ENCODE measurements around the gene ROS1.
"Not testable (repeated sequence)": the region's sequence is repeated elsewhere in the genome, so short reads cannot be mapped to it uniquely, and the experiment has no call there.

ROS1 gene

DNA sequence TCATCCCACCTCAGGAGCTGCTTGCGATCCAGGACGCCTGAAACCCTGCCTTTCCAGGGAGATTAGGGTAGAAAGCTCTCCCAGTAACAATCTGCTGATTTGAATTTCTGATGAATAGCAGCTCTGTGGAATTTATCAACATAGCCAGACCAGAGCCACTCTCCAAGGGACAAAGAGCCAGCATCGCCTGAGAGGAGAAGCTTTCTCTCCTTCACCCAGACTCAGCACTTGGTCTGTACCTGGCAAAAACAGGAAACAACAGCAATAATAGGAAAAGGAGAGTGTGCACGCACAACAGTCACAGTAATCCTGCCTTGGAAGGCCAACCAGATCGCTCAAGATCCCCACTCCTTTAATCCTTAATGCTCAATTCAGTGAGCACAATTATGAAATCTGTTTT is 22.3 kb upstream of the ROS1 start:
- peaks cover 34% of the 10 kb centered on the region for H3K27me3 ChIP-seq
- no peak for TF ChIP-seq CTCF (IDR thresholded peaks at IDR 0.05)

DNA sequence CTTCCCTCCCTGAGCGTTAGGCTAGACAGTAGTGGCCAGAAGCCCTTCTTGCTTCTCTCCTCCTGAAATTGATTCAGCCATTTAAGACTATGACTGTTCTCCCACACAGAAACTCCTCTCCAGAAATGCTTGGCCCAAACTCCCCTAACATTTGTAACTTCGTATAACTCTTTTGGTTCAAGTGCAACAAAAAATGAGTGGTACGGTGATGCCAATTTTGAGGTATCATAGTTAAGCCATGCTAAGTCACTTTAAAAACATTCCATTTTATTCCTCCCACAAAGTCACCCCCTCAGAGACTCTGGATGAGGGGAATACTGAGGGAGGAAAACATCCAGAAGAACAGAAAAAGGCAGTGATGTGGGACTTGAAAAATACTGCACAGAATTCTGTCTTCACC is 21.1 kb upstream of the ROS1 start:
- H3K36me3 ChIP-seq = no peaks in the 10 kb centered on the region
- no peak for TF ChIP-seq CTCF (IDR thresholded peaks at IDR 0.05)
- H3K9me3 ChIP-seq = no peaks in the 10 kb centered on the region
- H3K27me3 ChIP-seq = peaks cover 34% of the 10 kb centered on the region
- H3K4me3 ChIP-seq (ENCODE audit: low read depth in 1 of 2, low read length in 1 of 2) = no peak overlapping the region
- no peaks in the 10 kb centered on the region for H3K4me1 ChIP-seq (ENCODE audit: control insufficient read depth in 1 of 2, insufficient read depth in 1 of 2, low read depth in 1 of 2, low read length in 1 of 2)
- no peak overlapping the region for H3K27ac ChIP-seq

More for the DNA sequence above, 22.3 kb upstream of the ROS1 start:
- Histone ChIP-seq H3K27ac (no peak overlapping the region), H3K36me3 (no peaks in the 10 kb centered on the region), H3K4me3 (ENCODE audit: low read depth in 1 of 2, low read length in 1 of 2) (no peak overlapping the region), H3K4me1 (ENCODE audit: control insufficient read depth in 1 of 2, insufficient read depth in 1 of 2, low read depth in 1 of 2, low read length in 1 of 2) (no peaks in the 10 kb centered on the region), H3K9me3 (no peaks in the 10 kb centered on the region)

DNA sequence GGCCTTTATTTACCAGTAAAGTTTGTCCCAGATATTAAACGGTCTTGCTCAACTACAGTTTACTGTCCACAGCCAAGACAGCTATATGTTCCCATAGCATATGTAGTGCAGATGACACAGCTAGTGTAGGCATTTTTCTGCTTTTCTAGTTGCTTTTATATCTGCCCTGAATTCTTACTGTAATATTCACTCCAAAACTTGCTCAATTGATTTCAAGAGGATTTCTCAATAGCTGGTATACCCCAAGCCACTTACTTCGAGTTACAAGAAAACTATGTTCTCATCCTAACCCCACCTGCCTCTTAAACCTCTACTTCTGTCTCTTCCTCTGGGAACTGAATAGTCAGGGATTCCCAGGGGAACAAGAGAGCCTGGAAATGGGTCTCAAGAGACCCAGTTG is 18.9 kb upstream of the ROS1 start:
- no peaks in the 10 kb centered on the region for H3K4me1 ChIP-seq (ENCODE audit: control insufficient read depth in 1 of 2, insufficient read depth in 1 of 2, low read depth in 1 of 2, low read length in 1 of 2)
- no peak overlapping the region for H3K4me3 ChIP-seq (ENCODE audit: low read depth in 1 of 2, low read length in 1 of 2)
- H3K27me3 ChIP-seq = peaks cover 29% of the 10 kb centered on the region
- no peak for TF ChIP-seq CTCF (IDR thresholded peaks at IDR 0.05)
- H3K27ac ChIP-seq = no peak overlapping the region
- H3K36me3 ChIP-seq = no peaks in the 10 kb centered on the region
- H3K9me3 ChIP-seq = no peaks in the 10 kb centered on the region

- H3K4me1 ChIP-seq (ENCODE audit: control insufficient read depth in 1 of 2, insufficient read depth in 1 of 2, low read depth in 1 of 2, low read length in 1 of 2); H3K36me3 ChIP-seq; H3K27me3 ChIP-seq; H3K4me3 ChIP-seq (ENCODE audit: low read depth in 1 of 2, low read length in 1 of 2); H3K27ac ChIP-seq; H3K9me3 ChIP-seq: not testable (repeated sequence)
Observed at GRCh38 chr6:117442313-117442712, 16.6 kb upstream of the ROS1 start.

- Histone ChIP-seq H3K36me3 (no peaks in the 10 kb centered on the region), H3K27ac (no peak overlapping the region)
Observed at GRCh38 chr6:117441824-117442264, 16.1 kb upstream of the ROS1 start.

More at GRCh38 chr6:117441824-117442264, 16.1 kb upstream of the ROS1 start:
- peaks cover 4% of the 10 kb centered on the region for H3K27me3 ChIP-seq
- H3K9me3 ChIP-seq = no peaks in the 10 kb centered on the region
- H3K4me3 ChIP-seq (ENCODE audit: low read depth in 1 of 2, low read length in 1 of 2) = no peak overlapping the region
- no peaks in the 10 kb centered on the region for H3K4me1 ChIP-seq (ENCODE audit: control insufficient read depth in 1 of 2, insufficient read depth in 1 of 2, low read depth in 1 of 2, low read length in 1 of 2)
- TF ChIP-seq CTCF (IDR thresholded peaks at IDR 0.05) = no peak

Measured in neutrophil (primary cell).